ENCODE data around the gene SRRT.

Gene SRRT

GRCh38 chr7:100896732-100897608 lies 22.1 kb downstream of the SRRT start (continued):
- TF ChIP-seq SCRT1 (tag by site-specific recombination; IDR thresholded peaks at IDR 0.05; ENCODE audit: borderline replicate concordance) (no peak), BCL11B (tag by site-specific recombination; IDR thresholded peaks at IDR 0.05; ENCODE audit: low read depth) (no peak), ZNF221 (tag by site-specific recombination; IDR thresholded peaks at IDR 0.05; ENCODE audit: borderline replicate concordance) (no peak), ZIC2 (tag by site-specific recombination; IDR thresholded peaks at IDR 0.05) (no peak), ZNF473 (tag by site-specific recombination; IDR thresholded peaks at IDR 0.05) (no peak), HOXC10 (CRISPR knock-in tag; IDR thresholded peaks at IDR 0.05) (no peak), ZNF366 (tag by site-specific recombination; conservative IDR thresholded peaks at IDR 0.05) (no peak), ZNF785 (tag by site-specific recombination; IDR thresholded peaks at IDR 0.05) (no peak), ZNF362 (tag by site-specific recombination; IDR thresholded peaks at IDR 0.05) (no peak), ZNF561 (tag by site-specific recombination; IDR thresholded peaks at IDR 0.05; ENCODE audit: borderline replicate concordance) (no peak), ZNF16 (tag by site-specific recombination; IDR thresholded peaks at IDR 0.05; ENCODE audit: low read depth) (no peak), GLI2 (tag by site-specific recombination; IDR thresholded peaks at IDR 0.05; ENCODE audit: borderline replicate concordance, low read depth) (no peak), ZNF169 (tag by site-specific recombination; IDR thresholded peaks at IDR 0.05) (no peak), ZNF133 (tag by site-specific recombination; IDR thresholded peaks at IDR 0.05) (no peak), MYNN (tag by site-specific recombination; IDR thresholded peaks at IDR 0.05; ENCODE audit: borderline replicate concordance) (no peak), ZNF266 (tag by site-specific recombination; IDR thresholded peaks at IDR 0.05; ENCODE audit: low read depth) (no peak), ZNF624 (tag by site-specific recombination; IDR thresholded peaks at IDR 0.05) (no peak), PBX3 (CRISPR knock-in tag; IDR thresholded peaks at IDR 0.05) (no peak), ZNF521 (tag by site-specific recombination; IDR thresholded peaks at IDR 0.05) (no peak), ZNF629 (tag by site-specific recombination; IDR thresholded peaks at IDR 0.05) (peak; percentile 41; the same call in 1 of the 2 replicates), ZBTB17 (tag by site-specific recombination; IDR thresholded peaks at IDR 0.05) (peak; percentile 86), ZNF184 (tag by site-specific recombination; IDR thresholded peaks at IDR 0.05) (no peak), OVOL3 (tag by site-specific recombination; IDR thresholded peaks at IDR 0.05) (no peak), REPIN1 (tag by site-specific recombination; IDR thresholded peaks at IDR 0.05; ENCODE audit: low read depth) (no peak), ZNF138 (tag by site-specific recombination; IDR thresholded peaks at IDR 0.05; ENCODE audit: borderline replicate concordance) (no peak), ZSCAN30 (tag by site-specific recombination; IDR thresholded peaks at IDR 0.05) (peak; percentile 20; the same call in 1 of the 2 replicates), MEIS1 (CRISPR knock-in tag; IDR thresholded peaks at IDR 0.05; ENCODE audit: borderline replicate concordance) (no peak), BCL6B (tag by site-specific recombination; IDR thresholded peaks at IDR 0.05) (0 out of 2 replicates have a peak, but pooled peaks have one; percentile 9), ZSCAN16 (tag by site-specific recombination; IDR thresholded peaks at IDR 0.05) (no peak), ZNF280D (tag by site-specific recombination; IDR thresholded peaks at IDR 0.05) (no peak), IKZF3 (tag by site-specific recombination; IDR thresholded peaks at IDR 0.05) (no peak), ZNF114 (tag by site-specific recombination; IDR thresholded peaks at IDR 0.05) (no peak), ZBTB48 (tag by site-specific recombination; IDR thresholded peaks at IDR 0.05) (peak; percentile 90), ZBTB21 (tag by site-specific recombination; IDR thresholded peaks at IDR 0.05) (no peak; the same call in 1 of the 2 replicates), ZNF548 (tag by site-specific recombination; IDR thresholded peaks at IDR 0.05) (no peak), SP2 (tag by site-specific recombination; IDR thresholded peaks at IDR 0.05) (peak; percentile 56; the same call in 1 of the 2 replicates)

Data from HEK293 (cell line).